ENCODE results near the gene SLC35F1. TPM values are rescaled to one million over a fixed set of nuclear protein-coding genes. Genes with fewer than 3 reads are reported as not detected.
A peak's percentile ranks its signal among the peaks of the same experiment; 100 is the strongest.

The SLC35F1 gene
- total RNA-seq, 2 experiments from 2014 or later = not detected

DNA sequence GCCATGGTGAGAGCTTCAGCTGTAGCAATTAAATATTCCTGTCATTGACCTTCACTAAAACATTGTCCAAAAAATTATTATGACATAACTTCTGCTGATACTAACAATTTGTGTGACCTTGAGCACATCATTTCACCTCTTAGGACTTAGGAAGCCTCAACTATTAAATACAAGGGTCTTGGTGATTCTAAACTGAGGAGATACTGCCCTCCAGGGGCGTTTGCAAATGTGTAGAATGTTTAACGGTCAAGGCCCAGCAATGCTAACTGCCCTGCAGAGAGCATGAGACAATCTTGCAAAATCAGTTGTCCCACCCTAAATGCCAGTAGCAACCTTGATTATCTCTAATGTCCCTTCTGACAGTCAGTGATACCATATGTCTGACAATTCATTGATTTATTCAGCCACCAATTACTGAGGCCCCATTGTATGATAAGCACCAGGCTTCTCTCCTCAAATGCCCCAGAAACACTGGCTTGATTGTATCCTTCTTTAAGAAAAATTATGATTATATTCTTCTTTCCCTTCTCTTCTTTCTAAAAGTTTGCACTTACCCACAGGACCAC lies 356.9 kb downstream of the SLC35F1 start:
- no peak overlapping the region for H3K4me3 Mint-ChIP-seq
- CTCF ChIA-PET = no interaction called here
- ATAC-seq = no peak
- POLR2A ChIA-PET = no interaction called here
- no peak overlapping the region for H3K27ac Mint-ChIP-seq
- DNase-seq = no peak
- no peaks in the 10 kb centered on the region for H3K36me3 Mint-ChIP-seq (ENCODE audit: low read depth)
- no peaks in the 10 kb centered on the region for H3K4me1 Mint-ChIP-seq (ENCODE audit: low read depth)
- H3K9me3 Mint-ChIP-seq (ENCODE audit: insufficient read depth) = no peaks in the 10 kb centered on the region
- H3K27me3 Mint-ChIP-seq (ENCODE audit: low read depth) = peaks cover 5% of the 10 kb centered on the region

DNA sequence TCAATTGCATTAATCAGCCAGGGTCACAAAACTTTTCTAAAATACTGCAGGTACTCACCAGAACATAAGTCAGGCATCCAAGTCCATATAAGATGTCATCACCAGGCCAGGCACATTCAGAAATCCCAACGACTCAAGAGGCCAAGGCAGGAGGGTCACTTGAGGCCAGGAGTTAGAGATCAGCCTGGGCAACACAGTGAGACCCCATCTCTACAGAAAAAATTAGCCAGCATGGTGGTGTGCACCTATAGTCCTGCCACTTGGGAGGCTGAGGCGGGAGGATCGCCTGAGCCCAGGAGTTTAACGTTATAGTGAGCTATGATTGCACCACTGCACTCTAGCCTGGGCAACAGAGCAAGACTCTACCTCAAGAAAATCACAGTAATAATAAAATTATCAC lies 362.6 kb downstream of the SLC35F1 start:
- Mint-ChIP-seq H3K27ac (no peak overlapping the region), H3K36me3 (ENCODE audit: low read depth) (no peaks in the 10 kb centered on the region), H3K27me3 (ENCODE audit: low read depth) (peaks cover 15% of the 10 kb centered on the region), H3K9me3 (ENCODE audit: insufficient read depth) (no peaks in the 10 kb centered on the region), H3K4me1 (ENCODE audit: low read depth) (peaks cover 4% of the 10 kb centered on the region), H3K4me3 (no peak overlapping the region)
- ATAC-seq (no peak), DNase-seq (no peak)
- POLR2A ChIA-PET = no interaction called here
- CTCF ChIA-PET = no interaction called here

DNA sequence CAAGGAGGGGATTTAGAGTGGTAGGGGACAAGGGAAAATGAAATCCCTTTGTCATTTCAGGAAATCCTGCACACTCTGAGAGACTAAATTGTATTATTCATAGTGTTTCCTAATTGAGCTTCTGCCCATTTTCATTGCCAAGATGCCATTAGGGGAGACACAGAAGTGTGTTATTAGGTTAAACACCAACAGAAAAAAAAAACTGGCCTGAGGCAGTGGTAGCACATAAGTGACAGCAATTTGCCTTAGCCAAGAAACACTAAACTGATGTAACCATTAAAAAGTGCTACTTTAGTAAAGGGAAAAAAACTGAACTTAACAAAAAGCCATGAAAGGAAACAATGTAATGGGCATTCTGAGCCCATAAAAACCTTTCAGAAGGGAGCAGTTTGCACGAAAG lies 370.6 kb downstream of the SLC35F1 start:
- H3K27me3 Mint-ChIP-seq (ENCODE audit: low read depth) = peaks cover 38% of the 10 kb centered on the region
- H3K27ac Mint-ChIP-seq = no peak overlapping the region
- no peaks in the 10 kb centered on the region for H3K9me3 Mint-ChIP-seq (ENCODE audit: insufficient read depth)
- POLR2A ChIA-PET = no interaction called here
- no peak overlapping the region for H3K4me3 Mint-ChIP-seq
- H3K4me1 Mint-ChIP-seq (ENCODE audit: low read depth) = peaks cover 6% of the 10 kb centered on the region
- CTCF ChIA-PET = no interaction called here
- no peak for ATAC-seq
- H3K36me3 Mint-ChIP-seq (ENCODE audit: low read depth) = no peaks in the 10 kb centered on the region
- DNase-seq = no peak

DNA sequence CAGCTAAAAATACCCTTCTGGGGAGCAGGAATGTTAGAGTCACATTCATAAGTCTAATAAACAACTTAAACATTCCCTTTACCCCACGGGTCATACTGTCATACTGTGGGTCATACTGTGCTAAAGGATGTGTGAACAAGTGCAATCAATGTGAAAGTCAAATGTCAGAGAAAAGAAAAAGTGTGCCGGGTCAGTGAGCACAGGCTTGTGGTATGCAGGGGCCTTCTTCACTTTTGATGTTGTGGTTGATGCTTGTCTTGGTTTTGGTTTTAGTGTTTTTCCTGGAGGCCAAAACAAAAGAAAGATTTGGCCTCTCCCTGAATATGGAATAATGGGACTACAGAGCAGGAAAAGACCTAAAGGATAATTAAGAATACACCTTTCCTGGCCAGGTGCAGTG lies 373.1 kb downstream of the SLC35F1 start:
- ATAC-seq (no peak), DNase-seq (no peak)
- Mint-ChIP-seq H3K4me3 (no peak overlapping the region), H3K27ac (no peak overlapping the region), H3K4me1 (ENCODE audit: low read depth) (peaks cover 5% of the 10 kb centered on the region), H3K27me3 (ENCODE audit: low read depth) (peaks cover 33% of the 10 kb centered on the region), H3K36me3 (ENCODE audit: low read depth) (no peaks in the 10 kb centered on the region), H3K9me3 (ENCODE audit: insufficient read depth) (no peaks in the 10 kb centered on the region)
- POLR2A ChIA-PET = no interaction called here
- CTCF ChIA-PET = no interaction called here

DNA sequence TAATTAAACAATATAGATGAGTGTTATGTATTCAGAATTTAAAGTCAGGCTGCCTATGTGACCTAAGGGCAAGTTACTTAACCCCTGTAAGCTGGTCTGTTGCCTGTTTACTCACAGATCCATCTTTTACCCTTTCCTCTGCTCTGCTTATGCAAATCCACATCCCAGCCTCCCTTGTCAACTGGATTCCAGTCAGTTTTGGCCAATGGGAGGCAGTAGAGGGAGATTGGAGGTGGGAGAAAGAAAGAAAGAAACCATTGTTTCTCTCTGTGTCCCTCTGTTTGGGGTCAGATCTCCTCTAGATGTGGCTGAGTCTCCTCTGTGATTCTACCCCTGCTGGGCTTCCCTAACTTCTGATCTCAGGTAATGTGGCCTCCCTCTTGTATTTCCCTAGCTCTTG lies 374.2 kb downstream of the SLC35F1 start:
- CTCF ChIA-PET = interaction anchor here (1.8 kb wide), 1 partner anchor 829 kb away, joined by 5 read pairs; no protein-coding TSS in a partner anchor

DNA sequence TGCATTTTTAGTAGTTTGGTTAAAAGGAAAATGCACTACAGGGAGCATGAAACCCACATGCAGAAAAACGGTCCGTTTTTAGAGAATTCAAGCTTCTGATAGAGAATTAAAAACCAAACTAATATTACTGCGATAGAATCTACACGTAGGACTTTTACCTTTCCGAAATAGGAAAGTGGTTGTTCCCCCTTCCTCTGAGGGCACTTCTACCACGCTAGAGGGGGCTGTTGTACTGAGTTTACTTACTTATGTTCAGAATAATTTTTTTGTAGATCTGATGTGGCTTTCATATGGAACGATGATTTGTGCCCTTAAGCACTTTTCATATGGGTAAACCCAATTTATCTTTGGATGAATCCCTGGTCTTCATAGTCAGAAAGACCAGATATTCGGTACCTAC lies 376.7 kb downstream of the SLC35F1 start:
- no peak overlapping the region for H3K4me3 Mint-ChIP-seq
- peaks cover 7% of the 10 kb centered on the region for H3K4me1 Mint-ChIP-seq (ENCODE audit: low read depth)
- DNase-seq (peak; percentile 68), ATAC-seq (peak; percentile 64)
- H3K36me3 Mint-ChIP-seq (ENCODE audit: low read depth) = no peaks in the 10 kb centered on the region
- ChIA-PET POLR2A (no interaction called here), CTCF (interaction anchor here (0.6 to 2.4 kb wide), 9 partner anchors 9 to 826 kb away, joined by 3 to 8 read pairs (median 3); partner anchors contain the start of gene PLN)
- peaks cover 24% of the 10 kb centered on the region for H3K27me3 Mint-ChIP-seq (ENCODE audit: low read depth)
- H3K9me3 Mint-ChIP-seq (ENCODE audit: insufficient read depth) = no peaks in the 10 kb centered on the region
- H3K27ac Mint-ChIP-seq = no peak overlapping the region

More for the DNA sequence above, 374.2 kb downstream of the SLC35F1 start:
- H3K4me1 Mint-ChIP-seq (ENCODE audit: low read depth) = peaks cover 5% of the 10 kb centered on the region
- peaks cover 28% of the 10 kb centered on the region for H3K27me3 Mint-ChIP-seq (ENCODE audit: low read depth)
- ATAC-seq (no peak), DNase-seq (no peak)
- no peak overlapping the region for H3K27ac Mint-ChIP-seq
- H3K36me3 Mint-ChIP-seq (ENCODE audit: low read depth) = no peaks in the 10 kb centered on the region
- H3K4me3 Mint-ChIP-seq = no peak overlapping the region
- H3K9me3 Mint-ChIP-seq (ENCODE audit: insufficient read depth) = no peaks in the 10 kb centered on the region
- POLR2A ChIA-PET = no interaction called here

DNA sequence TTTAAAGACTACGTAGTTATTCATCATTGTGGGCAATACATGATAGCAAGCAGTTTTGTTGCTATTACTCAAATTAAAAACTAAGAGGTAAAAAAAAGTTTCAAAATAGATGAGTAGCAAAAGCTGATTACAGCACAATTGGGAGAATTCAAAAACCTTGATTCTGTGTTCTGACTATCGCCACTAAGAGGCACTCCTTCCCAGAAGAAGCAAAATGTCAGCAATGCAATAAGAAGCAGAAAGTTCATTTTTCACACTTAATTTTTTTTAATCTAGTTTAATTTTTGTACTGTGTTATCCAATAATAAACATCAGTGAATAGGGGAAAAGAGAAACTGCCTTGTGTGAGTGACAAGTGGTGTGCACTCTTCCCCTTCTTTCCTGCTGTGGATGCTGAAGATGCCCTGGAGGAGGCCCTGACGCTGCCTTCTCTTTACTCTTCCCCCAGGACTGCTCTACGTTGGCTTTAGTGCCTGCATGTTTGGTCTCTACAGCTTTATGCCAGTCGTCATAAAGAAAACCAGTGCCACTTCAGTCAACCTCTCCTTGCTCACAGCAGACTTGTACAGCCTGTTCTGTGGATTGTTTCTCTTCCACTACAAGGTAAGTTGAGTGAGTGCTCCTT lies 377.8 kb downstream of the SLC35F1 start:
- no peak overlapping the region for H3K27ac Mint-ChIP-seq
- DNase-seq (no peak), ATAC-seq (no peak)
- POLR2A ChIA-PET = no interaction called here
- H3K27me3 Mint-ChIP-seq (ENCODE audit: low read depth) = peaks cover 21% of the 10 kb centered on the region
- H3K9me3 Mint-ChIP-seq (ENCODE audit: insufficient read depth) = no peaks in the 10 kb centered on the region
- H3K4me1 Mint-ChIP-seq (ENCODE audit: low read depth) = peaks cover 7% of the 10 kb centered on the region
- CTCF ChIA-PET = interaction anchor here (0.6 to 3.5 kb wide), 18 partner anchors 10 to 826 kb away, joined by 3 to 15 read pairs (median 4); partner anchors contain the start of gene PLN
- H3K36me3 Mint-ChIP-seq (ENCODE audit: low read depth) = no peaks in the 10 kb centered on the region
- H3K4me3 Mint-ChIP-seq = no peak overlapping the region

DNA sequence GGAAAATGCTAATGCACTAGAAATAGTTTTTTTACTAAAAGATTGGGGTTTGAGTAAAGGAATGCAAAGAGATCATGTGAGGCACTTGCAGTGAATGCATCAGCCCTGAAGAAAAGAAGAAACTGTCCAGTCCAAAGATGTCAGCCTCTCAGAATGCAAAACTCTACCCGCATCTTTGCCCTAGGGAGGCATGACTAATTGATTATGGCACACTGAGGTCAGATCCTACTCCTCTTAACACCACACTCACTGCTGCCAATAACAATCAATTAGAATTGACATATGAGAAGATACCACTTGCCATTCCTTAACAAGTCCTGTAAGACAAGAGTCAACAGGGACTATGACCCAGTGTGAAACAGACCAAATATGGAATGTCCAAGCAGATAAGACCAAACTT lies 378.7 kb downstream of the SLC35F1 start:
- Mint-ChIP-seq H3K27ac (no peak overlapping the region), H3K4me3 (no peak overlapping the region), H3K4me1 (ENCODE audit: low read depth) (peaks cover 5% of the 10 kb centered on the region), H3K27me3 (ENCODE audit: low read depth) (peaks cover 18% of the 10 kb centered on the region), H3K9me3 (ENCODE audit: insufficient read depth) (no peaks in the 10 kb centered on the region), H3K36me3 (ENCODE audit: low read depth) (no peaks in the 10 kb centered on the region)
- DNase-seq (no peak), ATAC-seq (no peak)
- ChIA-PET POLR2A (no interaction called here), CTCF (interaction anchor here (0.9 to 3.5 kb wide), 7 partner anchors 11 to 825 kb away, joined by 3 to 15 read pairs (median 7); no protein-coding TSS in a partner anchor)

DNA sequence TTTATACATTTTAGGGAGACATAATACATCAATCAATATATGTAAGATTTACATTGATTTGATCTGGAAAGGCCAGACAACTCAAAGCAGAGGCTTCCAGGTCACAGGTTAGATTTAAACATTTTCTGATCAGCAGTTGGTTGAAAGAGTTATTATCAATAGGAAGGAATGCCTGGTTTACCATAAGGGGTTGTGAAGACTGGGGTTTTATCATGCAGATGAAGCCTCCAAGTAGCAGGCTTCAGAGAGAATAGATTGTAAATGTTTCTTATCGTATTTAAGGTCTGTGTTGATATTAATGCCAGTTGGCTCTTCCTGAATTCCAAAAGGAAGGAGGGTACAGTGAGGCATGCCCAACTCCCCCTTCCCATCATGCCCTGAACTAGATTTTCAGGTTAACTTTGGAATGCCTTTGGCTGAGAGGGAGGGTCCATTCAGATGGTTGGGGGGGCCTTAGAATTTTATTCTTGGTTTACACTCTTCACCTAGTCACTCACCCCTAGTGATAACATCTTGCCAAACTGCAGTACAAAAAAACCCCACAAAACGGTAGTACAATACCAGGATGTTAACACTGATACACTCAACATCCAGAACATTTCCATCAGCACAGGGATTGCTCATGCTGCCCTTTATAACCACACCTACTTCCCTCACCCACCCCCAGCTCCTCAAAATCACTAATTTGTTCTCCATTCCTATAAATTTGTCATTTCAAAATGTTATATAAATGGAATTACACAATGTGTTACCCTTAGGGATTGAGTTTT lies 381.5 kb downstream of the SLC35F1 start:
- ChIA-PET POLR2A (no interaction called here), CTCF (no interaction called here)
- Mint-ChIP-seq H3K4me1 (ENCODE audit: low read depth) (peaks cover 5% of the 10 kb centered on the region), H3K9me3 (ENCODE audit: insufficient read depth) (no peaks in the 10 kb centered on the region), H3K27me3 (ENCODE audit: low read depth) (peaks cover 10% of the 10 kb centered on the region), H3K27ac (no peak overlapping the region), H3K36me3 (ENCODE audit: low read depth) (no peaks in the 10 kb centered on the region), H3K4me3 (no peak overlapping the region)
- ATAC-seq (no peak), DNase-seq (no peak)

DNA sequence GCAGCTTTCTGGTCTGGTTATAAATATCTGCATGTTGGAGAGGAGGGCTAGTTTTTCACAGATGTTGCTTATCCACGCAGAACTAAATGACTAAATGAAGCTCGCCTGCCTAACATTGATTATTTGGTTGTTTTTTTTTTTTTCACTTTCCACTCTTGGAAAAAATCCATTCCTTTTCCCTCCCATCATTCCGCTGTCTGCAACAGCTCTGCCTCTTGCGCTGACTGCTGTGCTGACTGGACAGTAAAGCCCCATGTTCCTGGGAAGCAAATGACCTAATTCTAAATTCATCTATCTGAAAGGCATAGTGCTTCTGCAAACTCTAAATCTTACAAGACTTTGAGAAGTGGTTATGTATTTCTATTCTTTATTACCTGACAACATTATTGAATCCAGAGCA lies 385.5 kb downstream of the SLC35F1 start:
- no peaks in the 10 kb centered on the region for H3K9me3 Mint-ChIP-seq (ENCODE audit: insufficient read depth)
- no peak overlapping the region for H3K27ac Mint-ChIP-seq
- no peak for ATAC-seq
- H3K4me1 Mint-ChIP-seq (ENCODE audit: low read depth) = peaks cover 1% of the 10 kb centered on the region
- peaks cover 8% of the 10 kb centered on the region for H3K27me3 Mint-ChIP-seq (ENCODE audit: low read depth)
- no peaks in the 10 kb centered on the region for H3K36me3 Mint-ChIP-seq (ENCODE audit: low read depth)
- POLR2A ChIA-PET = no interaction called here
- no peak overlapping the region for H3K4me3 Mint-ChIP-seq
- no peak for DNase-seq
- CTCF ChIA-PET = no interaction called here

DNA sequence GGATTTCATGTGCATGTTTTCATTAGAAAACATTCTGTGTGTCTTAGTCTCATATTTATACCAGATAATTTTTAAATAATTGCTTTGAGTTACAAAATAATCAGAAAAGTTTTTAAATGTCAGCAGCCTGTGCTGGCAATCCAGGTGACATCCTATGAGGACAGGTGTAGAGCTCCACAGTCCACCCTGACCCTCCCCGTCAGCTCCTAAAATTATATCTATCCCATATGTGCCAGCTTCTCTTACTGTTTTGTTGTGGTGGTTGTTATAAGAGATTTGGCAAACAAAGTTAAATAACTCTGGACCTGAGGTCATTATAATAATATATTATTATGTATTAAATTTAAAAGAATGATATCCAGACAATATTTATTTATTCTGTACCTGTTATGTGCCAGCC lies 387.8 kb downstream of the SLC35F1 start:
- no peak for ATAC-seq
- POLR2A ChIA-PET = no interaction called here
- CTCF ChIA-PET = no interaction called here
- no peak overlapping the region for H3K27ac Mint-ChIP-seq
- DNase-seq = no peak
- no peak overlapping the region for H3K4me3 Mint-ChIP-seq
- H3K4me1 Mint-ChIP-seq (ENCODE audit: low read depth) = no peaks in the 10 kb centered on the region
- no peaks in the 10 kb centered on the region for H3K36me3 Mint-ChIP-seq (ENCODE audit: low read depth)
- H3K9me3 Mint-ChIP-seq (ENCODE audit: insufficient read depth) = no peaks in the 10 kb centered on the region
- H3K27me3 Mint-ChIP-seq (ENCODE audit: low read depth) = peaks cover 5% of the 10 kb centered on the region

DNA sequence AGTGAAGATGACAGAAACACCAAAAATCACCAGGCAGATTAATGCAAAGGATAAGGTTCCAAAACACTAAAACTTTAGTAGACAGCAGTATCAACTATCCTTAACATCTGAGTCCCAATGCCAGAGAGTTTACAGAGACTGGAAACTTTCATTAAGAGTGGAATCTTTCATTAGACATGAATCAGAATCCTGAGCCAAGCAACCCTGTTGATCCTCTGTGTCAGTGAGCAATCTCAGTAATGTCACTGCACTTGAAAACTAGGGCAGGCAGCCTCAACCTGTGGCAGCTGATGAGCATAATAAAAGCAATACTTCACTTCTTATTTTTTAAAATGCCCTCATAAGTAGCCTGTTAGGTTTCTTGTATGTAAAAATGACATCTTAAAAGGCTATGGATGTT lies 388.3 kb downstream of the SLC35F1 start:
- Mint-ChIP-seq H3K27me3 (ENCODE audit: low read depth) (peaks cover 5% of the 10 kb centered on the region), H3K9me3 (ENCODE audit: insufficient read depth) (no peaks in the 10 kb centered on the region), H3K27ac (no peak overlapping the region), H3K4me1 (ENCODE audit: low read depth) (no peaks in the 10 kb centered on the region), H3K4me3 (no peak overlapping the region), H3K36me3 (ENCODE audit: low read depth) (no peaks in the 10 kb centered on the region)
- DNase-seq (no peak), ATAC-seq (no peak)
- CTCF ChIA-PET = no interaction called here
- POLR2A ChIA-PET = no interaction called here
